Measurements from ENCODE around the gene FGD5.

GRCh38 chr3:14824646-14825045 is 5.9 kb downstream of the FGD5 start:
- no peak for TF ChIP-seq CTCF (IDR thresholded peaks at IDR 0.05)
- no peak for TF ChIP-seq POLR2A (IDR thresholded peaks at IDR 0.05)

Measured in heart left ventricle (tissue), 13 donors.